OCI-LY1 (cell line): ENCODE data around the gene RDH11.

Experiments used
- CTCF ChIP-seq: fragments of 200-600 bp; sonication (generic), shearing (Covaris generic); IDR thresholded peaks from 2 replicates; pipeline ENCODE4 v1.5.1; 2017; ENCODE audit warnings: mild to moderate bottlenecking, antibody characterized with exemption, low read length, moderate library complexity, mixed read lengths
- EZH2 ChIP-seq: fragments of 200-600 bp; sonication (generic), shearing (Covaris generic); IDR thresholded peaks from 2 replicates; pipeline ENCODE4 v1.8.0; 2017; ENCODE audit warnings: borderline replicate concordance, mixed run types, mild to moderate bottlenecking, antibody characterized with exemption, low read length, moderate library complexity, mixed read lengths

DNA sequence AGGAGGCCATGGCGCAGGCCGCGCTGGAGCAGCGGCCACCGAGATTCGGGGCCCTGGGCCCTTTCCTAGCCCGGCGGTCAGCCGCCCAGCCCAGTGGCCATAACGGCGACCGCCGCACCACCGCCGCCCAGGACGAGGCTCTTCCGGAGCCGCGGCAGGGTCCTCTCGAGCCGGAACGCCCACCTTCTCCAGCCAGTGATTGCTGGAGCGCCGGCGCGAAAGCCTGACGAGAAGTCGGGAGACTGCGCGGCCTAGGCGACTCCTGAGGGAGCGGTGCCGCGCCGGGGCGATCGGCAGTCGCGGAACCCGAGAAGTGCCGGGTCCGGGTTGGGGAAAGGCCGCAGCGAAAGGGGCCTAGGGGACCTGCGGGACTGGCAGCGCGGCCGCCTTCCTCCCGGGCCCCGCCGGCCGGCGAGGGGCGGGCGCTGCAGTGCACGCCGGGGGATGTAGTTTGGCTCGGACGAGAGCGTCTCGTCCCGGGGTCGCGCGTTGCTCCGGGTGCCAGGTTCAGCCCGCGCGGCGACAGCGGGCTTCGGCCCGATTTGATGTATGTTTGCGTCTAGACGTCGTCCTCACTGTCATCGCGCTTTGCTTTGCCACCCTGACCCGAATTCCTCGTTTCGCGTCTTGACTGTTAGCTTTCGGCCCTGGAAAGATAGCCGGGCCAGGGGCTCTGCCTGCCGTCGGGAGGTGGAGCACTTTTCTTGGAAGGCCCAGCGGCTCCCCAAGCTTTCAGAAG, 20.9 kb downstream of the RDH11 start, which contains the start of gene VTI1B:
- TF ChIP-seq CTCF (peak; percentile 18; the same call in 1 of the 2 replicates), EZH2 (no peak)
